Liver (tissue), 9 donors: ENCODE data around the gene FBLIM1. TPM values are rescaled to one million over a fixed set of nuclear protein-coding genes. Genes with fewer than 3 reads are reported as not detected.

ENCODE experiments used
- DNase-seq: peaks from one replicate; pipeline ENCODE4 v3.0.0-alpha.2; 2017; ENCODE audit warnings: low spot score
- H3K27ac ChIP-seq, 2 donors: one replicate each; pipeline ENCODE4 v1.7.0; 2013; ENCODE audit warnings: inconsistent platforms in 2 of 2, low read length in 2 of 2, control low read depth in 1 of 2, low read depth in 1 of 2, mild to moderate bottlenecking in 1 of 2
- H3K27me3 ChIP-seq, 4 donors: one replicate each; pipeline versions ENCODE4 v1.6.1 to v1.7.0; 2013; ENCODE audit warnings: low read length in 3 of 4, inconsistent platforms in 1 of 4, mild to moderate bottlenecking in 1 of 4, moderate library complexity in 1 of 4; ENCODE audit not compliant: control insufficient read depth in 4 of 4, insufficient read depth in 4 of 4
- H3K36me3 ChIP-seq, 4 donors: one replicate each; pipeline versions ENCODE4 v1.6.1 to v1.7.0; 2013; ENCODE audit warnings: low read length in 3 of 4, mild to moderate bottlenecking in 3 of 4, low read depth in 1 of 4, moderate library complexity in 1 of 4; ENCODE audit not compliant: control insufficient read depth in 4 of 4, insufficient read depth in 3 of 4
- H3K4me1 ChIP-seq, 4 donors: one replicate each; pipeline versions ENCODE4 v1.6.1 to v1.7.0; 2013; ENCODE audit warnings: low read length in 3 of 4, mild to moderate bottlenecking in 3 of 4, moderate library complexity in 1 of 4; ENCODE audit not compliant: control insufficient read depth in 4 of 4, insufficient read depth in 4 of 4
- H3K4me3 ChIP-seq, 3 donors: one replicate each; pipeline versions ENCODE4 v1.6.1 to v1.7.0; 2013; ENCODE audit warnings: low read length in 3 of 3, control low read depth in 1 of 3, low read depth in 1 of 3, mild to moderate bottlenecking in 1 of 3
- H3K9ac ChIP-seq, 2 donors: one replicate each; pipeline ENCODE4 v1.7.0; 2013; ENCODE audit warnings: low read length in 2 of 2, mild to moderate bottlenecking in 2 of 2, moderate library complexity in 2 of 2, control low read depth in 1 of 2, low read depth in 1 of 2
- H3K9me3 ChIP-seq, 4 donors: one replicate each; pipeline versions ENCODE4 v1.6.1 to v1.7.0; 2013; ENCODE audit warnings: low read length in 3 of 4; ENCODE audit not compliant: control insufficient read depth in 4 of 4
- EGR1 ChIP-seq, 2 donors: IDR thresholded peaks; 2 replicates each; pipeline ENCODE4 v1.6.1; 2016 to 2018; ENCODE audit warnings: antibody characterized with exemption in 2 of 2, low read depth in 2 of 2
- FOXA1 ChIP-seq: IDR thresholded peaks from 2 replicates; pipeline ENCODE4 v1.6.1; 2016; ENCODE audit warnings: antibody characterized with exemption
- FOXA2 ChIP-seq: IDR thresholded peaks from 2 replicates; pipeline ENCODE4 v1.6.1; 2016; ENCODE audit warnings: antibody characterized with exemption
- GABPA ChIP-seq, 2 donors: IDR thresholded peaks in 1 of 2; conservative IDR thresholded peaks in 1 of 2; 2 replicates each; pipeline ENCODE4 v1.6.1; 2016; ENCODE audit warnings: antibody characterized with exemption in 2 of 2, mild to moderate bottlenecking in 1 of 2, moderate library complexity in 1 of 2
- HNF4A ChIP-seq, 2 donors: conservative IDR thresholded peaks; 2 replicates each; pipeline ENCODE4 v1.6.1; 2016; ENCODE audit warnings: antibody characterized with exemption in 2 of 2, mild to moderate bottlenecking in 2 of 2
- HNF4G ChIP-seq: IDR thresholded peaks from 2 replicates; pipeline ENCODE4 v1.6.1; 2016; ENCODE audit warnings: antibody characterized with exemption
- JUND ChIP-seq, 2 donors: IDR thresholded peaks; 2 replicates each; pipeline ENCODE4 v1.6.1; 2016; ENCODE audit warnings: antibody characterized with exemption in 2 of 2
- NR2F2 ChIP-seq: IDR thresholded peaks from 2 replicates; pipeline ENCODE4 v1.6.1; 2016; ENCODE audit warnings: antibody characterized with exemption
- RAD21 ChIP-seq, 2 donors: IDR thresholded peaks; 2 replicates each; pipeline ENCODE4 v1.6.1; 2016; ENCODE audit warnings: antibody characterized with exemption in 2 of 2, mild to moderate bottlenecking in 2 of 2
- RXRA ChIP-seq, 2 donors: IDR thresholded peaks; 2 replicates each; pipeline ENCODE4 v1.6.1; 2017 to 2018; ENCODE audit warnings: antibody characterized with exemption in 2 of 2, mild to moderate bottlenecking in 1 of 2
- SP1 ChIP-seq: IDR thresholded peaks from 2 replicates; pipeline ENCODE4 v1.6.1; 2018; ENCODE audit warnings: antibody characterized with exemption, mild to moderate bottlenecking
- TAF1 ChIP-seq: conservative IDR thresholded peaks from 2 replicates; pipeline ENCODE4 v1.6.1; 2016; ENCODE audit warnings: antibody characterized with exemption, mild to moderate bottlenecking
- YY1 ChIP-seq: IDR thresholded peaks from 2 replicates; pipeline ENCODE4 v1.6.1; 2016; ENCODE audit warnings: antibody characterized with exemption, mild to moderate bottlenecking
- WGBS: extraction: QIAGEN DNeasy Blood & Tissue Kit; methylation state at CpG from one replicate; pipeline ENCODE4 v1.1.7; 2013; 5-methylcytosine and 5-hydroxymethylcytosine counted together
- polyA plus RNA-seq, 2 donors: library from polyadenylated mRNA; stranded (reverse) in 1 of 2; unstranded in 1 of 2; fragments of 200-250 nt in 1 of 2; fragments of >200 nt in 1 of 2; fragmentation: Nextera tagmentation in 1 of 2; extraction: Ambion mirVana in 1 of 2; gene quantifications; one replicate each; pipeline versions ENCODE4 v1.2.1 to v1.2.3, GENCODE V29; 2013 to 2015
- total RNA-seq, 2 donors: library from RNA; depleted of rRNA; stranded (reverse); fragments of >200 nt; gene quantifications; one replicate each; pipeline ENCODE4 v1.2.3, GENCODE V29; 2014
- TF ChIP-seq, protein P1 (sequence below): IDR thresholded peaks from 2 replicates; pipeline ENCODE4 v1.6.1; 2016; ENCODE audit warnings: antibody characterized with exemption
- TF ChIP-seq, protein P2 (sequence below): IDR thresholded peaks from 2 replicates; pipeline ENCODE4 v1.6.1; 2016; ENCODE audit warnings: antibody characterized with exemption
- TF ChIP-seq, protein P3 (sequence below): IDR thresholded peaks from 2 replicates; pipeline ENCODE4 v1.6.1; 2016; ENCODE audit warnings: antibody characterized with exemption
- TF ChIP-seq, protein P4 (sequence below): IDR thresholded peaks from 2 replicates; pipeline ENCODE4 v1.6.1; 2016; ENCODE audit warnings: antibody characterized with exemption, mild to moderate bottlenecking
- TF ChIP-seq, protein P5 (sequence below): fragments of 150-350 bp; IDR thresholded peaks from 2 replicates; pipeline ENCODE4 v1.5.1; 2017; ENCODE audit warnings: improper control_type of control experiment, low read depth, low read length; ENCODE audit not compliant: missing input control
- donor health status: healthy.
- donor health status: healthy.
- donor health status: healthy.
- donor health status: healthy.
- donor health status: healthy.

FBLIM1 gene
- total and polyA plus RNA-seq, 4 donors: 3.6 to 6.4 (median 3.7) TPM

DNA sequence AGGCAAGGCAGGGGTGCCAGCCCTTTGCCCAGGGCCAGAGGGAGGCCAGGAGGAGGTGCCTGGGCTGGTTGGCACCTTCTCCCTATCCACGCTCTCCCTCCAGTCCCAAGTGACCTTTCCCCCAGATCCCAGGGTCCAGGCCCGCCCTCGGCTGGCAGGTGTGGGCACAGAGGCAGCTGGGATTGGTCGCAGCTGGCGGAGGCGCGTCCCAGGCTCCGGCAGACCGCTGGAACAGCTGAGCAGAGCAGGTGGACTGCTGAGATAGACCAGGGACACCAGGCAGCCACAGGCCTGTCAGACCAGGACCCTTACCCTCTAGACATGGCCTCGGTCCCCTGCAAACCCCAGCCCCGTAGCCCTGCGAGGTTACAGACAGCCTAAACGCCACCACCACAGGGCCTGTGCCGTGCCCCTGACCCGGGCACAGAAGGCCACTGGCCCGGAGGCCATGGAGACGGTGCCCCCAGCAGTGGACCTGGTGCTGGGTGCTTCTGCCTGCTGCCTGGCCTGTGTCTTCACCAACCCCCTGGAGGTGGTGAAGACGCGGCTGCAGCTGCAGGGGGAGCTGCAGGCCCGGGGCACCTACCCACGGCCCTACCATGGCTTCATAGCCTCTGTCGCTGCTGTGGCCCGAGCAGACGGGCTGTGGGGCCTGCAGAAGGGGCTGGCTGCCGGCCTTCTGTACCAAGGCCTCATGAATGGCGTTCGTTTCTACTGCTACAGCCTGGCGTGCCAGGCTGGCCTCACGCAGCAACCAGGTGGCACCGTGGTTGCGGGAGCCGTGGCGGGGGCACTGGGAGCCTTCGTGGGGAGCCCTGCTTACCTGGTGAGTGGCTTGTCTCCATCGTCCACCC, 22.3 kb upstream of the FBLIM1 start, which contains the start of gene SLC25A34:
Gene SLC25A34, plus strand, starts transcription at position 221 of the 854 bp plus-strand sequence. Its CDS starts 228 bp downstream, at position 449.
- Histone ChIP-seq H3K27me3 (no peaks in the 10 kb centered on the region), H3K9ac (no peak within 1 kb of the TSS), H3K27ac (peak within 1 kb of the TSS; percentile 48 to 65), H3K36me3 (peaks cover 3 to 26% (median 9%) of the 10 kb centered on the region in 4 donors), H3K4me3 (peak within 1 kb of the TSS; percentile 5 to 54 (median 47)), H3K4me1 (peaks cover 17 to 39% (median 28%) of the 10 kb centered on the region in 4 donors), H3K9me3 (no peaks in the 10 kb centered on the region)
- TF ChIP-seq, protein P1, sequence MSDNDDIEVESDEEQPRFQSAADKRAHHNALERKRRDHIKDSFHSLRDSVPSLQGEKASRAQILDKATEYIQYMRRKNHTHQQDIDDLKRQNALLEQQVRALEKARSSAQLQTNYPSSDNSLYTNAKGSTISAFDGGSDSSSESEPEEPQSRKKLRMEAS: no peak
- TF ChIP-seq HNF4A (conservative IDR thresholded peaks at IDR 0.05) (peak; percentile 87 to 98), FOXA1 (peak; percentile 89), JUND (IDR thresholded peaks at IDR 0.05) (no peak), SP1 (peak; percentile 98), TAF1 (no peak), FOXA2 (peak; percentile 31), RAD21 (IDR thresholded peaks at IDR 0.05) (peak in 1 of 2 donors; percentile 43), NR2F2 (peak; percentile 20), EGR1 (IDR thresholded peaks at IDR 0.05; ENCODE audit: low read depth in 2 of 2) (no peak), YY1 (peak; percentile 46), RXRA (IDR thresholded peaks at IDR 0.05) (peak; percentile 95 to 97), GABPA (IDR thresholded peaks at IDR 0.05 in 1 of 2, conservative IDR thresholded peaks at IDR 0.05 in 1 of 2) (no peak), HNF4G (peak; percentile 79)
- TF ChIP-seq, protein P2, sequence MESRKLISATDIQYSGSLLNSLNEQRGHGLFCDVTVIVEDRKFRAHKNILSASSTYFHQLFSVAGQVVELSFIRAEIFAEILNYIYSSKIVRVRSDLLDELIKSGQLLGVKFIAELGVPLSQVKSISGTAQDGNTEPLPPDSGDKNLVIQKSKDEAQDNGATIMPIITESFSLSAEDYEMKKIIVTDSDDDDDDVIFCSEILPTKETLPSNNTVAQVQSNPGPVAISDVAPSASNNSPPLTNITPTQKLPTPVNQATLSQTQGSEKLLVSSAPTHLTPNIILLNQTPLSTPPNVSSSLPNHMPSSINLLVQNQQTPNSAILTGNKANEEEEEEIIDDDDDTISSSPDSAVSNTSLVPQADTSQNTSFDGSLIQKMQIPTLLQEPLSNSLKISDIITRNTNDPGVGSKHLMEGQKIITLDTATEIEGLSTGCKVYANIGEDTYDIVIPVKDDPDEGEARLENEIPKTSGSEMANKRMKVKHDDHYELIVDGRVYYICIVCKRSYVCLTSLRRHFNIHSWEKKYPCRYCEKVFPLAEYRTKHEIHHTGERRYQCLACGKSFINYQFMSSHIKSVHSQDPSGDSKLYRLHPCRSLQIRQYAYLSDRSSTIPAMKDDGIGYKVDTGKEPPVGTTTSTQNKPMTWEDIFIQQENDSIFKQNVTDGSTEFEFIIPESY: no peak
- TF ChIP-seq, protein P3, sequence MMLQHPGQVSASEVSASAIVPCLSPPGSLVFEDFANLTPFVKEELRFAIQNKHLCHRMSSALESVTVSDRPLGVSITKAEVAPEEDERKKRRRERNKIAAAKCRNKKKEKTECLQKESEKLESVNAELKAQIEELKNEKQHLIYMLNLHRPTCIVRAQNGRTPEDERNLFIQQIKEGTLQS: no peak
- TF ChIP-seq, protein P4, sequence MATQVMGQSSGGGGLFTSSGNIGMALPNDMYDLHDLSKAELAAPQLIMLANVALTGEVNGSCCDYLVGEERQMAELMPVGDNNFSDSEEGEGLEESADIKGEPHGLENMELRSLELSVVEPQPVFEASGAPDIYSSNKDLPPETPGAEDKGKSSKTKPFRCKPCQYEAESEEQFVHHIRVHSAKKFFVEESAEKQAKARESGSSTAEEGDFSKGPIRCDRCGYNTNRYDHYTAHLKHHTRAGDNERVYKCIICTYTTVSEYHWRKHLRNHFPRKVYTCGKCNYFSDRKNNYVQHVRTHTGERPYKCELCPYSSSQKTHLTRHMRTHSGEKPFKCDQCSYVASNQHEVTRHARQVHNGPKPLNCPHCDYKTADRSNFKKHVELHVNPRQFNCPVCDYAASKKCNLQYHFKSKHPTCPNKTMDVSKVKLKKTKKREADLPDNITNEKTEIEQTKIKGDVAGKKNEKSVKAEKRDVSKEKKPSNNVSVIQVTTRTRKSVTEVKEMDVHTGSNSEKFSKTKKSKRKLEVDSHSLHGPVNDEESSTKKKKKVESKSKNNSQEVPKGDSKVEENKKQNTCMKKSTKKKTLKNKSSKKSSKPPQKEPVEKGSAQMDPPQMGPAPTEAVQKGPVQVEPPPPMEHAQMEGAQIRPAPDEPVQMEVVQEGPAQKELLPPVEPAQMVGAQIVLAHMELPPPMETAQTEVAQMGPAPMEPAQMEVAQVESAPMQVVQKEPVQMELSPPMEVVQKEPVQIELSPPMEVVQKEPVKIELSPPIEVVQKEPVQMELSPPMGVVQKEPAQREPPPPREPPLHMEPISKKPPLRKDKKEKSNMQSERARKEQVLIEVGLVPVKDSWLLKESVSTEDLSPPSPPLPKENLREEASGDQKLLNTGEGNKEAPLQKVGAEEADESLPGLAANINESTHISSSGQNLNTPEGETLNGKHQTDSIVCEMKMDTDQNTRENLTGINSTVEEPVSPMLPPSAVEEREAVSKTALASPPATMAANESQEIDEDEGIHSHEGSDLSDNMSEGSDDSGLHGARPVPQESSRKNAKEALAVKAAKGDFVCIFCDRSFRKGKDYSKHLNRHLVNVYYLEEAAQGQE: peak; percentile 46
- TF ChIP-seq, protein P5, sequence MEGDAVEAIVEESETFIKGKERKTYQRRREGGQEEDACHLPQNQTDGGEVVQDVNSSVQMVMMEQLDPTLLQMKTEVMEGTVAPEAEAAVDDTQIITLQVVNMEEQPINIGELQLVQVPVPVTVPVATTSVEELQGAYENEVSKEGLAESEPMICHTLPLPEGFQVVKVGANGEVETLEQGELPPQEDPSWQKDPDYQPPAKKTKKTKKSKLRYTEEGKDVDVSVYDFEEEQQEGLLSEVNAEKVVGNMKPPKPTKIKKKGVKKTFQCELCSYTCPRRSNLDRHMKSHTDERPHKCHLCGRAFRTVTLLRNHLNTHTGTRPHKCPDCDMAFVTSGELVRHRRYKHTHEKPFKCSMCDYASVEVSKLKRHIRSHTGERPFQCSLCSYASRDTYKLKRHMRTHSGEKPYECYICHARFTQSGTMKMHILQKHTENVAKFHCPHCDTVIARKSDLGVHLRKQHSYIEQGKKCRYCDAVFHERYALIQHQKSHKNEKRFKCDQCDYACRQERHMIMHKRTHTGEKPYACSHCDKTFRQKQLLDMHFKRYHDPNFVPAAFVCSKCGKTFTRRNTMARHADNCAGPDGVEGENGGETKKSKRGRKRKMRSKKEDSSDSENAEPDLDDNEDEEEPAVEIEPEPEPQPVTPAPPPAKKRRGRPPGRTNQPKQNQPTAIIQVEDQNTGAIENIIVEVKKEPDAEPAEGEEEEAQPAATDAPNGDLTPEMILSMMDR: no peak
- DNase-seq: peak; percentile 68
- 26% methylated on average over 35 of the region's 35 CpGs for WGBS
